Upper lobe of right lung (tissue), 1 donor: ENCODE measurements around the gene PLCB4. TPM values are rescaled to one million over a fixed set of nuclear protein-coding genes. Genes with fewer than 3 reads are reported as not detected.

ENCODE experiments used
- ATAC-seq: fragments of 200-7000 bp; cut with Tn5 transposase; one replicate; pipeline ENCODE4 v1.9.1; 2020; ENCODE audit warnings: mild to moderate bottlenecking, moderate library complexity
- DNase-seq: peaks from one replicate; pipeline ENCODE4 v3.0.0-alpha.2; 2020
- H3K27ac ChIP-seq: fragments of 200-600 bp; one replicate; pipeline ENCODE4 v1.8.0; 2022
- H3K27me3 ChIP-seq: fragments of 200-600 bp; one replicate; pipeline ENCODE4 v1.8.0; 2022; ENCODE audit warnings: mild to moderate bottlenecking
- H3K36me3 ChIP-seq: fragments of 200-600 bp; one replicate; pipeline ENCODE4 v1.8.0; 2022
- H3K4me1 ChIP-seq: fragments of 200-600 bp; one replicate; pipeline ENCODE4 v1.8.0; 2022
- H3K4me3 ChIP-seq: fragments of 200-600 bp; one replicate; pipeline ENCODE4 v1.8.0; 2022; ENCODE audit warnings: mild to moderate bottlenecking
- H3K9me3 ChIP-seq: fragments of 200-600 bp; one replicate; pipeline ENCODE4 v1.8.0; 2022
- CTCF ChIP-seq: fragments of 200-600 bp; IDR thresholded peaks from one replicate; pipeline ENCODE4 v1.8.0; 2022; ENCODE audit warnings: antibody characterized with exemption
- intact Hi-C: fragments of 100-400 bp; cut with DNase I; formaldehyde crosslinking; loops from one replicate; pipeline ENCODE4 v1.11.0; 2022
- long read RNA-seq: library from polyadenylated mRNA; unstranded; transcript quantifications from one replicate; pipeline ENCODE4 v2.0.0, GENCODE V29; 2021
- total RNA-seq: library from RNA; stranded (reverse); fragmentation: NEBNext Ultra II Directional; extraction: Animal tissue kit (Norgen Biotek cat#: 25700); gene quantifications from one replicate; pipeline ENCODE4 v1.2.1, GENCODE V29; 2021
- donor health status: DM: no; HTN: yes; CAD: no; lungs with severe emphysema.

The PLCB4 gene
- 7.9 TPM for total RNA-seq
- long read RNA-seq, full-length matches to known transcripts, result 2 of 20 reads
- long read RNA-seq, partial matches to known transcripts, result 4 of 20 reads
- long read RNA-seq, other reads (novel, unspliced or antisense), result 14 of 20 reads

GRCh38 chr20:9068841-9069663 lies at the start of gene PLCB4:
TSS of gene PLCB4 (plus strand) at chr20:9069087. CDS start at chr20:9307815, 238,728 bp downstream.
- TF ChIP-seq CTCF, result no peak
- DNase-seq (no peak), ATAC-seq (peak; percentile 36)
- H3K36me3 ChIP-seq, result no peaks in the 10 kb centered on the region
- peak within 1 kb of the TSS; percentile 56 for H3K4me3 ChIP-seq
- H3K4me1 ChIP-seq, result no peaks in the 10 kb centered on the region
- no peaks in the 10 kb centered on the region for H3K9me3 ChIP-seq
- peaks cover 18% of the 10 kb centered on the region for H3K27me3 ChIP-seq
- intact Hi-C loops, result no loop called here
- peak within 1 kb of the TSS; percentile 75 for H3K27ac ChIP-seq

GRCh38 chr20:9019833-9020232 lies 49.1 kb upstream of the PLCB4 start:
- TF ChIP-seq CTCF, result no peak
- Histone ChIP-seq H3K4me1 (no peaks in the 10 kb centered on the region), H3K4me3 (no peak overlapping the region), H3K27me3 (no peaks in the 10 kb centered on the region), H3K36me3 (no peaks in the 10 kb centered on the region), H3K27ac (no peak overlapping the region), H3K9me3 (no peaks in the 10 kb centered on the region)
- DNase-seq (no peak), ATAC-seq (no peak)
- intact Hi-C loops, result no loop called here

GRCh38 chr20:9021216-9021615 lies 47.7 kb upstream of the PLCB4 start:
- intact Hi-C loops, result no loop called here
- H3K36me3 ChIP-seq, result no peaks in the 10 kb centered on the region
- no peak for DNase-seq

GRCh38 chr20:9021699-9022098 lies 47.2 kb upstream of the PLCB4 start:
- DNase-seq, result no peak
- no peak for ATAC-seq
- no peaks in the 10 kb centered on the region for H3K4me1 ChIP-seq
- intact Hi-C loops, result no loop called here
- no peaks in the 10 kb centered on the region for H3K9me3 ChIP-seq
- TF ChIP-seq CTCF, result no peak
- no peaks in the 10 kb centered on the region for H3K27me3 ChIP-seq
- H3K4me3 ChIP-seq, result no peak overlapping the region
- no peaks in the 10 kb centered on the region for H3K36me3 ChIP-seq
- H3K27ac ChIP-seq, result no peak overlapping the region

More at GRCh38 chr20:9021216-9021615, 47.7 kb upstream of the PLCB4 start:
- H3K27me3 ChIP-seq, result no peaks in the 10 kb centered on the region
- no peaks in the 10 kb centered on the region for H3K9me3 ChIP-seq
- no peak overlapping the region for H3K4me3 ChIP-seq
- H3K27ac ChIP-seq, result no peak overlapping the region
- ATAC-seq, result no peak
- H3K4me1 ChIP-seq, result no peaks in the 10 kb centered on the region
- no peak for TF ChIP-seq CTCF

GRCh38 chr20:9022376-9022775 lies 46.5 kb upstream of the PLCB4 start:
- DNase-seq, result no peak
- Histone ChIP-seq H3K27me3 (no peaks in the 10 kb centered on the region), H3K4me1 (no peaks in the 10 kb centered on the region), H3K9me3 (no peaks in the 10 kb centered on the region), H3K27ac (no peak overlapping the region), H3K4me3 (no peak overlapping the region), H3K36me3 (no peaks in the 10 kb centered on the region)
- no peak for ATAC-seq
- intact Hi-C loops, result no loop called here
- no peak for TF ChIP-seq CTCF
